NCI-H128 (cell line): Measurements from ENCODE around the gene KIAA1328.
A peak's percentile ranks its signal among the peaks of the same experiment; 100 is the strongest.
"Not testable (repeated sequence)": the region's sequence is repeated elsewhere in the genome, so short reads cannot be mapped to it uniquely, and the experiment has no call there.

ENCODE experiments used
- DNase-seq: peaks from one replicate; lab custom pipeline; 2025; ENCODE audit not compliant: unreplicated experiment; lab: John Stamatoyannopoulos, UW

KIAA1328 gene

DNA sequence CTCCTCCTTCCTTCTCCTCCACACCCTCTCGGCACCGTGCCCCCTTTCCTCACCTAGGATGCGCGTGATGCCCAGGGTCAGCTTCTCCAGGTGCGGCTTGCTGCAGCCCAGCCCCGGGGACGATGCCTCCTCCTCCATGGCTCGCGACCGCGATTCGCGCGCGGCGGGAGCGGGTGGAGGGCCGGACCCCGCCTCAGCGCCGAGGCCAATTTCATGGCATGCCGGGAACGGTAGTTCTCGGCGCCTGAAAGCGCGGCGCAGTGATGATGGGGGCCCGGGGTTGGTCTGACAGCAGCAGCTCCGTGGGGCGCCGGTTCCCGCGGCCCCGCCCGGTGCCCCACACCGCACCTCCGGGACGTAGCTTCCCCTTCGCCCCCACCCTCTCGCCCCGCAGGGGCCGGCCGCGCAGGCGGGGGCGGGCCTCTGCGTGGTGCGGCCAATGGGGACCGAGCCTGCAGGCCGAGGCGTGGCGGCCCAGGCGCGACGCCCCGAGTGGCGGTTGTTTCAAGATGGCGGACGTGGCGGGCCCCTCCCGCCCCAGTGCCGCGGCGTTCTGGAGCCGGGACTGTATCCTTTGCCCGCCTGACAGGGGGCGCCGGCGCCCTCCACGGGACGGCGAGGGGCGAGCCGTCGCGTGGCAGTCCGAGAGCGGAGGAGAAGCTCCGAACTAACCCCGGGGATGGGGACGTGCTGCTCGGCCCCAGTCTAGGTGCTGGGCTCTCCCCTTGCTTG lies at the start of gene KIAA1328, which contains the start of gene TPGS2:
TSS of gene KIAA1328 (plus strand) at position 498 of the 732 bp plus-strand sequence. CDS start at position 510, 12 bp downstream.
TSS of gene TPGS2 (minus strand) at position 373 of the 732 bp plus-strand sequence. CDS start at position 138, 235 bp downstream.
- DNase-seq = peak; percentile 86

GRCh38 chr18:36780748-36781147 lies 48.2 kb upstream of the KIAA1328 start:
- DNase-seq = no peak

- no peak for DNase-seq
Measured at GRCh38 chr18:36782710-36783109, 46.2 kb upstream of the KIAA1328 start.

DNA sequence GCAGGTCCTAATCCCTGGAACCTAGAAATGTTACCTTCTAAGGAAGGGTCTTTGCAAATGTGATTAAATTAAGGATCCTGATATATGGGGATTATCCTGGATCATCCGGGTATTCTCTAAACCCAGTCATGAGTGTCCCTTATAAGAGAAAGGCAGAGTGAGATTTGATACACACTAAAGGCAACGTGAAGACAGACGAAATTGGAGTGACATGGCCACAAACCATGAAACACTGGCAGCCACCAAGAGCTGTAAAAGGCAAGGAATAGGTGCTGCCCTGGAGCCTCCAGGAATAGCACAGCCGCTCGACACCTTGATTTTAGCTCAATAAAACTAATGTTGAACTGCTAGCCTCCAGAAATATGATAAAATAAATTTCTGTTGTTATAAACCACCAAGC lies 45.1 kb upstream of the KIAA1328 start:
- no peak for DNase-seq

DNA sequence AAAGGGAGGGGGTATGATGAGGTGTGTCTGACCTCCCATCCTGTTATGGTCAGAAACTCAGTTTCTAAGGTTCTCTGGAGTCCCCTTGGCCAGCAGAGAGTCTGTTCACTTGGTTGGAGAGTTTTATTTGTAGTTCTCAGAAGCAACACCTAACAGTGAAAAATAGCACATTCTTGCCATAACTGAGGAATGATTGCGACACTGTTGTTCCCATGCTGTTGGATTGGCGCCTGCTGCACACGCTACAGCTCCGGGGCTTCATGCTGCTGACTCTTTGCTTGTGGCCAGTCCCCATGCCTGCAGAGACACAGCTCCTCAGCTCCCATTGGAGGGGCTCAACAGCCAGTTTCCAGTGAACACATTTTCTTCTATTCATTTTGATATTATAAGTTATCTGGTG lies 42.2 kb upstream of the KIAA1328 start:
- no peak for DNase-seq

- DNase-seq = no peak
Measured at GRCh38 chr18:36792634-36793283, 36.2 kb upstream of the KIAA1328 start.

DNA sequence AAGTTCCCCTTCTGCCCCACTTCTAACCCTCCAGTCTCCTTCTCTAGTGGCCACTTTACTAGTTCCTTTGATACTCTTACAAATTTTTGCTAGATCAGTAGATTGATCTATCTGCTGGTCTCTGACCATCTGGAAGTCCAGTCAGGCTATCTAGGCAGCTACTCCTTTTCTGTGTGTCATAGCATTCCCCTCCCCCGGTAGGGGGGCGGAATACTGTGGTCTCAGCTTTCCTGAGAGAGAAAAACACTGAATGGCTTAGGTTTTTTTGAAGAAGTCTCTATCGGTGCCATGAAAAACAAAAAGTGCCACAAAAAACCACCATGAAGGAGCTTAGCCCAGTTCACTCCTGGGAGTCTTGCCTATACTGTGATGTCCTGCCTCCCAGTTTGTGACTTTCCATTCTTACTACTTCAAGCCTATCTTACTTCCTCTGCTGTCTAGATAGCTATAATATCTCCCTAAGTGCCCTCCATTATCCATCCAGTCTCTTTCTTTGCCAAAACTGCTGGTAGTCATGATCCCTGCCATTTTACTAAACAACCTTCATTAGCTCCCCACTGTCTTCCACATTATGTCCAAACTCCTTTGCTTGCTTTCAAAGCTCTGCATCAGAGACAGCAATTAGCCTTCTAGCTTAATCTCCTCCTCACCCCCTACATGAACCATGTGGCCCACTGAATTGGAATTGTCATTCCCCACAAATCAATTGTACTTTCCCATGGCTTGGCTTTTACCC lies 30.0 kb upstream of the KIAA1328 start:
- DNase-seq = no peak

GRCh38 chr18:36805105-36805504 lies 23.8 kb upstream of the KIAA1328 start:
- no peak for DNase-seq

GRCh38 chr18:36808681-36809080 lies 20.2 kb upstream of the KIAA1328 start:
- DNase-seq = no peak

GRCh38 chr18:36809590-36810381 lies 19.1 kb upstream of the KIAA1328 start:
- DNase-seq = peak; percentile 69

GRCh38 chr18:36811430-36811829 lies 17.5 kb upstream of the KIAA1328 start:
- DNase-seq = no peak

- no peak for DNase-seq
Measured at GRCh38 chr18:36811955-36812354, 17.0 kb upstream of the KIAA1328 start.

DNA sequence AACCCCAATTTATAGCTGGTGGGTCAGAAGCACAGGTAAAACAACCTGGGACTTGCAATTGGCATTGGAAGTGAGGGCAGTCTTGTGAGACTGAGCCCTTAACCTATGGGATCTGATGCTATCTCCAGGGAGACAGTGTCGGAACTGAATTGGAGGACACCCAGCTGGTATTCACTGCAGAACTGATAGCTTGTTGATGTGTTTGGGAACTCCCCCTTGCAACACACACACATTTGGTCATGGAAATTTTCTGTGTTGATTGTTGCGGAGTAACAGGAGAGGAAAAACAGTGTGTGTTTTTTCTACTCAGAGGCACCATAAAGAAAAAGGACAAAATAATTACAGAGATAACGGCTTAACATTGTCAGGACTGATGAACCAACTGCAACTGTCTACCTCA lies 16.2 kb upstream of the KIAA1328 start:
- DNase-seq = no peak

- no peak for DNase-seq
Measured at GRCh38 chr18:36813101-36813775, 15.7 kb upstream of the KIAA1328 start.

GRCh38 chr18:36813824-36814223 lies 15.1 kb upstream of the KIAA1328 start:
- DNase-seq = no peak

GRCh38 chr18:36814994-36815393 lies 13.9 kb upstream of the KIAA1328 start:
- DNase-seq = no peak

GRCh38 chr18:36816096-36816495 lies 12.8 kb upstream of the KIAA1328 start:
- DNase-seq = not testable (repeated sequence)

DNA sequence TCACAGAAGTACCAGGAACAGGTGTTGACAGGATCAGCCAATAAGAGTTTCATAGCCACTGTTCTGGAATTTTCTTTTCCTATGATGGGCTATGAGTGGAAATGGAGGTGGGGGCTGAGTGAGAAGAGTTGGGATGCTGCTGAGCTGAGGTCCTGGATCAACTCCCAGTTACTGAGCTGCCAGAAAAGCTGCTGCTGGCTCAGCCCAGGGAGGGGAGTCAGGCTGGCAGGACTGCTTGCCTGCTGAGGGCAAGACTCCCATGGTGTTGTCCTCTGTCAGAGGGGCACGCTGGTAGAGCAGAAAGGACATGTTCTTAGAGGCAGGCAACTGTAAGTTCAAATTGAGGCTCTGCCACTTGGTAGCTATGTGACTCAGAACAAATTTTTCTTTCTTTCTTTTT lies 11.9 kb upstream of the KIAA1328 start:
- DNase-seq = no peak

GRCh38 chr18:36818652-36819051 lies 10.3 kb upstream of the KIAA1328 start:
- DNase-seq = no peak

DNA sequence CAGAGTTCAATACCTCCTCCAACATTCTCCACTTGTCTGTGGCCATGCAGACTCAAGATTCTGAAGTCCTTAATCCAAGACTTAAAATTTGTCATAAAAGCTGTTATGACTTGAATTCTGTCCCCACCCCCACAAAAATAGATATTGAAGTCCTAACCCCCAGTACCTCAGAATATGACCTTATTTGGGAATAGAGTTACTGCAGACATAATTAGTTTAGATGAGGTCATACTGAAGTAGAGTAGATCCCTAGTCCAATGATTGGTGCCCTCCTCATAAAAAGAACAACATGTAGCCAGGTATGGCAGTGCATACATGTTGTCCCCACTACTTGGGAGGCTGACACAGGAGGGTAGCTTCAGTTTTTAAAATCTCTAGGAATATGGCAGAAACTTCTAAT lies 9.3 kb upstream of the KIAA1328 start:
- no peak for DNase-seq
